Left renal cortex interstitium (tissue), 4 donors: Measurements from ENCODE around the gene LRRC31. TPM values are rescaled to one million over a fixed set of nuclear protein-coding genes. Genes with fewer than 3 reads are reported as not detected.

Source experiments
- DNase-seq, 4 donors: peaks; one replicate each; pipeline ENCODE4 v3.0.0-alpha.2; 2013; ENCODE audit warnings: low read depth in 4 of 4, low spot score in 2 of 4, missing footprints in 1 of 4
- polyA plus RNA-seq, 4 donors: library from polyadenylated mRNA; unstranded; fragments of 120-200 nt; gene quantifications; one replicate each; pipeline ENCODE4 v1.2.1, GENCODE V29; 2013; ENCODE audit not compliant: insufficient read length in 4 of 4

LRRC31 gene
- polyA plus RNA-seq, 4 donors = 0.16 to 0.44 (median 0.28) TPM

GRCh38 chr3:169865176-169865767, 4.5 kb downstream of the LRRC31 start:
- DNase-seq = no peak

GRCh38 chr3:169864270-169864669, 5.5 kb downstream of the LRRC31 start:
- DNase-seq = no peak

DNA sequence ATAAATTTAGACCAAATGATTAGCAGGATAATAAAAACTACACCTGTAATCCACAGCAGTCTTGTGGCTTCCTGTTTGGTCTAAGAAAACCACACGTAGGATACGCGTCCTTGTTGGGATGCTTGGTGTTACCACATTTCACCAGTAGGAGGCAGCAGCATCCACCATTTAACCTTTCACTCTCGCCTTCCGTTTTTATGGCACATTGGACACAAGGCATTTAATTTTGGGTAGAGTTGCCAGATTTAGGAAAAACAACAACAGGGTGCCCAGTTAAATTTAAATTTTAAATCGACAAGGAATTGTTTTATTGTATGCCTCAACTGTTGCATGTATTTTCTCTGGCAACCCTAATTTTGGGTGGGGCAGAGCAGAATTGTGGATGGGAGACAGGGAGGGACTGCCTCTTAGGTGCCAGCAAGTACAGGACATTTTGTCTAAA, 6.3 kb downstream of the LRRC31 start:
- peak; percentile 48 to 68 (median 54) for DNase-seq

GRCh38 chr3:169861871-169862270, 7.9 kb downstream of the LRRC31 start:
- no peak for DNase-seq

DNA sequence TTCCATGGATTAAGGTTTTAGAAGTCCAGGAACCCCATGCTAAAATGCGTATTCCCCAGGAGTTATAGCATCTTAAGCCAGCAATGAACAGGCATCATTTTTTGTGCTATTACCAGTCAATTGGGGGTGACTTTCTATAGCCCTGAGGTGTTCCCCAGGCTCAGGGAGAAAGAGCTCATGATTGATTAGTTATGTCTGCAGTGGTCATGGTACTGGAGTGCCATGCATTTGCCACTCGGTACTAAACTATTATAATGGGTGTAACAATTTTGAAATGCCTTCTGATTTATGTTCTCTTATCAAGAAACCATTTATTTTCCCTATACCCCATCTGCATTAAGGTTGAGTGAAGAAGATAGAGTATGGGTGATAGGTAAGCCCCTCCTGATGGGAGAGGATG, 11.9 kb downstream of the LRRC31 start:
- DNase-seq = no peak

DNA sequence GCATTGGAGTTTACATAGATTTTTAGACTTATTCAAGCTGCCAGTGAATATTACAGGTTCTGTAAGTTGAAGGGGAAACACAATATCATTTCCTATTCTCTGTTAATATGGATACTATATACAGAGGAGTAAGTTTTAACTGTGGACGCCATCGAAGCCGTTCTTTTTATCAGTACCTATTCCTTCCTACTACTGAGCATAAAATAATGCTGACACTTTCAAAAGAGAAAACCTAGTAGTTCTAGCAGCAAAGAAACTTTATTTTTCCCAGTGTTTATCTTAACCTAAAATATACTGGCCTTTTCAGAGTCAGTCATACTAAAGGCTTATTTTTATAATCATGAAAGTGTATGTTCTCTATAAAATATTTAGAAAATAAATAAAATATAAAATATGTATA, 14.2 kb downstream of the LRRC31 start:
- DNase-seq = no peak

DNA sequence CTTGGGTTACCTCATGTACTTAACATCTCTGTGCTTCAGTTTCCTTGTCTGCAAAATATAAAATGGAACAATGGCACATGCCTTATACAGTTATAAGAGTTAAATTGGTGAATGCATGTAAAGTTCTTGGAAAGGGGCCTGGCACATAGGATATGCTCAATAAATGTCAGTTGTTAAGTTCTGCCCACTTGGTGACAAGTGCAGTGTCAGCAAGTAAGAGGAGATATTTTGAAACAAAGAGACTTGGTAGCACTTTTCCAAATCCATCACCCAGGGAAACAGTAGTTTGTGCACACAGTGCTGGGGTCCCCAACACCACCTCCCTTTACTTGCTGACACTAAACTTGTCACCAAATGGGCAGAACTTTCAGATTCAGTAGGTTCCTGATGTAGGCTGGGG, 19.1 kb downstream of the LRRC31 start:
- no peak for DNase-seq

GRCh38 chr3:169848741-169849140, 21.0 kb downstream of the LRRC31 start:
- no peak for DNase-seq

GRCh38 chr3:169847896-169848295, 21.8 kb downstream of the LRRC31 start:
- no peak for DNase-seq

GRCh38 chr3:169846458-169847193, 23.1 kb downstream of the LRRC31 start:
- no peak for DNase-seq

- no peak for DNase-seq
Measured at GRCh38 chr3:169842960-169843359, 26.8 kb downstream of the LRRC31 start.

GRCh38 chr3:169841171-169841570, 28.6 kb downstream of the LRRC31 start:
- peak in 3 of 4 donors; percentile 13 to 38 (median 38) for DNase-seq

DNA sequence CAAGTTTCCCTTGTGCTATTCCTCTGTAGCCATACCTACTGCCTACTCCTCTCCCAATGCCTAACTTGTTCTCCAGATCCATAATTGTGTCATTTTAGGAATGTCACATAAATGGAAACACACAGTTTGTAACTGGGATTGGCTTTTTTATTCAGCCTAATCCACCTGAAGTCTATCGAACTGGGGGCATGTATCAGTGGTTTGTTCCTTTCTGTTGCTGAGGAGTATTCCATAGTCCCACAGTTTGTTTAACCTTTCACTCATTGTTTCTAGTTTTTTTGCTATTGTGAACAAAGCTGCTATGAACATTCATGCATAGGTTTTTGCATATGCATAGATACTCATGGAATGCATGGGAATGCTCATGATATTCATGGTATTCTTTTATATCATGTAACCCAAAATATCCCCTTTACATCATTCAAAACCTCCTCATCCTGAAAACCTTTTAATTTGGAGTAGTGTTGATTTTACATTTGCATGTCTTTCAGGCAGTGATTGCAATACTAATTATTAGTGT, 31.2 kb downstream of the LRRC31 start:
- no peak for DNase-seq

GRCh38 chr3:169836942-169837275, 32.8 kb downstream of the LRRC31 start:
- DNase-seq = no peak

- DNase-seq = no peak
Measured at GRCh38 chr3:169836078-169836941, 33.4 kb downstream of the LRRC31 start.

DNA sequence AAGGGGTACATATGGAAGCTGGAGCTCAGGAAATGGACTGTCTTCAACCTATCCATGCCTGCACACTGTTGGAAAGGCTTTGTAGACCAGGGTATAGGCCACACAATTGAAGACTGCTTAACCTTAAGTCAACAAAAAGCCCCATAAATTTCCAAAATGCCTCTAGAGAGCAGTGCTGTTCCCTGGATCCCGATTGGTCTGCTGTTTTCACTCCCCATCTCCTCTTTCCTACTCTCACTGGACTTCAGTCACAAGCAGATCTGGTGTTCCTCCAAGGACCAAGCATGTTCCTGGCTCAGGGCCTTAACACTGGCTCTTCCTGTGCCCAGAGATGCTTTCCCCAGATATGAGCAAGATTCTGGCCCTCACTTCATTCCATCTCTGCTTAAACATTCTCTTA, 34.2 kb downstream of the LRRC31 start:
- no peak for DNase-seq

- DNase-seq = no peak
Measured at GRCh38 chr3:169827712-169828111, 42.0 kb downstream of the LRRC31 start.

DNA sequence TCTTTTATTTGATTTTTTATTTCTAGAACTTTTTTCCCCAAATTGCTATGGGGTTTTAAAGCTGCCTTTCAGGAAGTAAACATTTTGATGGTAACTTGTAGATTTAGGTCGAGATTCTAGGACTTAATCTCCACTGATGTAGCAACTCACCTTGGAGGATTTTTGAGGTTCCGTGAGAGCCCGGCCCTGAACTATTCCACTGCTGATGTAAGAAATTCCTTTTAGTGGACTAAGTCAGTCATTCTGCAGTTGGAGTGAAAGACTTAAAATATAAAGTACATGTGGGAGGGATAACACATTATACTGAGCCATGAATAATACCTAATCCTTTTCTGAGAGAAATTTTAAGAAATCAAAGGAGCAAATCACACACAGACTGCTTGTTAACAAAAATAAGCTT, 44.4 kb downstream of the LRRC31 start:
- DNase-seq = no peak

- no peak for DNase-seq
Measured at GRCh38 chr3:169822983-169823382, 46.8 kb downstream of the LRRC31 start.

- DNase-seq = no peak
Measured at GRCh38 chr3:169822540-169822939, 47.2 kb downstream of the LRRC31 start.

- no peak for DNase-seq
Measured at GRCh38 chr3:169822091-169822490, 47.6 kb downstream of the LRRC31 start.
